ENCODE measurements around the gene THRB.

The THRB gene

GRCh38 chr3:24338409-24339130 lies 156.1 kb downstream of the THRB start:
- ChIA-PET CTCF (no interaction called here), POLR2A (no interaction called here)
- H3K4me1 ChIP-seq (ENCODE audit: control insufficient read depth, insufficient read depth, low read length) = no peaks in the 10 kb centered on the region
- no peaks in the 10 kb centered on the region for H3K9me3 ChIP-seq (ENCODE audit: control insufficient read depth, insufficient read depth, low read depth, low read length)
- H3K27ac ChIP-seq (ENCODE audit: extremely low read depth, low read depth, low read length) = no peak overlapping the region
- H3K36me3 ChIP-seq (ENCODE audit: control insufficient read depth in 2 of 2, insufficient read depth in 1 of 2, low read length in 2 of 2) = no peaks in the 10 kb centered on the region
- H3K4me3 ChIP-seq (ENCODE audit: low read depth, low read length) = no peak overlapping the region
- TF ChIP-seq ZNF214 (tag by site-specific recombination; IDR thresholded peaks at IDR 0.05; ENCODE audit: borderline replicate concordance) (no peak), ZNF112 (tag by site-specific recombination; IDR thresholded peaks at IDR 0.05) (no peak), ZNF777 (tag by site-specific recombination; IDR thresholded peaks at IDR 0.05; ENCODE audit: borderline replicate concordance) (no peak), ZBTB1 (tag by site-specific recombination; IDR thresholded peaks at IDR 0.05) (no peak), ZNF654 (tag by site-specific recombination; IDR thresholded peaks at IDR 0.05; ENCODE audit: low read depth) (no peak), OSR2 (tag by site-specific recombination; IDR thresholded peaks at IDR 0.05) (peak; percentile 66), SP3 (tag by site-specific recombination; IDR thresholded peaks at IDR 0.05) (no peak), PRDM4 (tag by site-specific recombination; IDR thresholded peaks at IDR 0.05) (no peak), ZNF211 (tag by site-specific recombination; IDR thresholded peaks at IDR 0.05; ENCODE audit: low read depth) (no peak), PRDM6 (tag by site-specific recombination; IDR thresholded peaks at IDR 0.05) (peak; percentile 43; the same call in 1 of the 2 replicates), ZNF274 (IDR thresholded peaks at IDR 0.05; ENCODE audit: low read length) (no peak), ZNF274 (tag by site-specific recombination; IDR thresholded peaks at IDR 0.05; ENCODE audit: borderline replicate concordance) (no peak), ZNF2 (tag by site-specific recombination; IDR thresholded peaks at IDR 0.05) (no peak), ZFP41 (tag by site-specific recombination; IDR thresholded peaks at IDR 0.05; ENCODE audit: borderline replicate concordance) (no peak), ZFHX2 (tag by site-specific recombination; conservative IDR thresholded peaks at IDR 0.05) (peak; percentile 34), KLF1 (tag by site-specific recombination; IDR thresholded peaks at IDR 0.05) (no peak), ZNF768 (tag by site-specific recombination; IDR thresholded peaks at IDR 0.05) (no peak), ZBTB44 (tag by site-specific recombination; IDR thresholded peaks at IDR 0.05) (no peak), ZNF266 (tag by site-specific recombination; IDR thresholded peaks at IDR 0.05; ENCODE audit: low read depth) (no peak), ZBTB6 (tag by site-specific recombination; IDR thresholded peaks at IDR 0.05) (no peak), ZNF366 (tag by site-specific recombination; conservative IDR thresholded peaks at IDR 0.05) (no peak), ZFP3 (tag by site-specific recombination; IDR thresholded peaks at IDR 0.05; ENCODE audit: low read depth) (no peak), ZNF830 (tag by site-specific recombination; IDR thresholded peaks at IDR 0.05; ENCODE audit: low read depth) (no peak), EGR2 (tag by site-specific recombination; IDR thresholded peaks at IDR 0.05; ENCODE audit: low read depth) (0 out of 2 replicates have a peak, but pooled peaks have one; percentile 8), ZNF621 (tag by site-specific recombination; IDR thresholded peaks at IDR 0.05) (no peak), ZNF747 (tag by site-specific recombination; IDR thresholded peaks at IDR 0.05) (no peak), SP7 (tag by site-specific recombination; IDR thresholded peaks at IDR 0.05) (no peak)
- TF ChIP-seq, protein P1, sequence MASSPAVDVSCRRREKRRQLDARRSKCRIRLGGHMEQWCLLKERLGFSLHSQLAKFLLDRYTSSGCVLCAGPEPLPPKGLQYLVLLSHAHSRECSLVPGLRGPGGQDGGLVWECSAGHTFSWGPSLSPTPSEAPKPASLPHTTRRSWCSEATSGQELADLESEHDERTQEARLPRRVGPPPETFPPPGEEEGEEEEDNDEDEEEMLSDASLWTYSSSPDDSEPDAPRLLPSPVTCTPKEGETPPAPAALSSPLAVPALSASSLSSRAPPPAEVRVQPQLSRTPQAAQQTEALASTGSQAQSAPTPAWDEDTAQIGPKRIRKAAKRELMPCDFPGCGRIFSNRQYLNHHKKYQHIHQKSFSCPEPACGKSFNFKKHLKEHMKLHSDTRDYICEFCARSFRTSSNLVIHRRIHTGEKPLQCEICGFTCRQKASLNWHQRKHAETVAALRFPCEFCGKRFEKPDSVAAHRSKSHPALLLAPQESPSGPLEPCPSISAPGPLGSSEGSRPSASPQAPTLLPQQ (tag by site-specific recombination; IDR thresholded peaks at IDR 0.05) = no peak
- TF ChIP-seq, protein P2, sequence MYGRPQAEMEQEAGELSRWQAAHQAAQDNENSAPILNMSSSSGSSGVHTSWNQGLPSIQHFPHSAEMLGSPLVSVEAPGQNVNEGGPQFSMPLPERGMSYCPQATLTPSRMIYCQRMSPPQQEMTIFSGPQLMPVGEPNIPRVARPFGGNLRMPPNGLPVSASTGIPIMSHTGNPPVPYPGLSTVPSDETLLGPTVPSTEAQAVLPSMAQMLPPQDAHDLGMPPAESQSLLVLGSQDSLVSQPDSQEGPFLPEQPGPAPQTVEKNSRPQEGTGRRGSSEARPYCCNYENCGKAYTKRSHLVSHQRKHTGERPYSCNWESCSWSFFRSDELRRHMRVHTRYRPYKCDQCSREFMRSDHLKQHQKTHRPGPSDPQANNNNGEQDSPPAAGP (tag by site-specific recombination; IDR thresholded peaks at IDR 0.05) = no peak
